Suppressor macrophage treated with lipopolysaccharide for 1 hour (primary cell): Measurements from ENCODE around the gene PARD6A.

Experiments used
- DNase-seq, 3 donors: peaks; one replicate each; pipeline ENCODE4 v3.0.0-alpha.2; 2020 to 2022

Gene PARD6A

GRCh38 chr16:67694611-67695010 lies 33.9 kb downstream of the PARD6A start:
- DNase-seq: no peak

GRCh38 chr16:67697422-67698185 lies 36.8 kb downstream of the PARD6A start:
- no peak for DNase-seq

DNA sequence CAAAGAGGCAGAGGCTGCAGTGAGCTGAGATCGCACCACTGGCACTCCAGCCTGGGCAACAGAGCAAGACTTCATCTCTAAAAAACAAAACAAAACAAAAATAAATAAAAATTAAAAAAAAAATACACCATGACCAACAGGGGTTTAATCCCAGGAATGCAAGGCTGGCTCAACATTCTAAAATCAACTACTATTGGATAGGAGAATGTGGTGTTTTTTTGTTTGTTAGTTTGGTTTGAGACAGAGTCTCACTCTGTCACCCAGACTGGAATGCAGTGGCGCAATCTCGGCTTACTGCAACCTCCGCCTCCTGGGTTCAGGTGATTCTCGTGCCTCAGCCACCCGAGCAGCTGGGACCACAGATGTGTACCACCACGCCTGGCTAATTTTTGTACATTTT lies 38.5 kb downstream of the PARD6A start:
- DNase-seq: no peak

GRCh38 chr16:67701420-67701819 lies 40.7 kb downstream of the PARD6A start:
- no peak for DNase-seq

DNA sequence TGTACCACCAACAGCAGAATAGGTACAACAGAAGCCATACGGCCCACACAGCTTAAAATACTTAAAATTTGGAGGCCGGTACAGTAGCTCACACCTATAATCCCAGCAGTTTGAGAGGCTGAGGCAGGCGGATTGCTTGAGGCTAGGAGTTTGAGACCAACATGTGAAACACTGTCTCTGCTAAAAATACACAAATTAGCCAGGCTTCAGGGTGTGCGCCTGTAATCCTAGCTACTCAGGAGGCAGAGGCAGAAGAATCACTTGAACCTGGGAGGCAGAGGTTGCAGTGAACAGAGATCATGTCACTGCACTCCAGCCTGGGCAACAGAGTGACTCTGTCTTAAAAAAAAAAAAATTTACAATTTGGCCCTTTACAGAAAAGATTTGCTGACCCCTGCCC lies 41.4 kb downstream of the PARD6A start:
- no peak for DNase-seq

- no peak for DNase-seq
Observed at GRCh38 chr16:67703626-67704025, 42.9 kb downstream of the PARD6A start.

DNA sequence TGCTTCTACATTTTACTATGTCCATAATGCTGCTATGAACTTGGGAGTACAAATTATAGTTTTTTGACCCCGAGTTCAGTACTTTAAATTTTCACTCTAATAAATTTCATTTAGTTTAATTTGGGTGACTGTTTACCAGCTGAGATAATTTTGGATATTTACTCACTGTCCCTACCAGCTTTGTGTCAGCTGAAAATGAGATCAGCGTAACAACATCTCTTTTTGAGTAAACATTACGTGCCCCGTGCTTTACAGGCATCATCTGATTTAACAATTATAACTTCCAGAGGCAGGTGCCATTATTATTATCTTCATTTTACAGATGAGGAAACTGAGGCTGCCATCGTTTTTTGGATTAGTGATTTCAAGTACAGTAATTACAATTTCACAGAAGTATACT lies 43.4 kb downstream of the PARD6A start:
- DNase-seq: peak in 1 of 3 donors; percentile 12

GRCh38 chr16:67707210-67707609 lies 46.5 kb downstream of the PARD6A start:
- no peak for DNase-seq

- DNase-seq: peak in 1 of 3 donors; percentile 28
Observed at GRCh38 chr16:67707790-67708189, 47.0 kb downstream of the PARD6A start.

DNA sequence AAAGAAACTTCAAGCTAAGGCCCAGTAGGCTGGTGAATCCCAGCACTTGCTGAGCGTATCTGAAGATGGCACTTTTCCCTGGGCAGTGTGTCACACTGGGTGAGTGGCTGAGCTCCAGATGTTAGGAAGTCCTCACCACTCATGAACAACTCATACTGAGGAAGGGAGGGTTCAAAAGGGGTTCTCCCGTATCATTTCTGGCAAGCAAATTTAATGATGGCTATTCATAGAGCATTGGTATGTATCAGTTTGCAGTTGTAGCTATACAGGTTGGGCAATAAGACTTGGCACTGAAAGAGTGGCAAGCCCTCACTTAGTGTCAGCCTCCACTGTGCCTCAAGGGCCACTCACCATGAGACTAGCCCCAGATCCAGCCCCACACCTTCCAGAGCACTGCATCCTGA lies 47.6 kb downstream of the PARD6A start:
- peak in 2 of 3 donors; percentile 28 to 31 for DNase-seq

DNA sequence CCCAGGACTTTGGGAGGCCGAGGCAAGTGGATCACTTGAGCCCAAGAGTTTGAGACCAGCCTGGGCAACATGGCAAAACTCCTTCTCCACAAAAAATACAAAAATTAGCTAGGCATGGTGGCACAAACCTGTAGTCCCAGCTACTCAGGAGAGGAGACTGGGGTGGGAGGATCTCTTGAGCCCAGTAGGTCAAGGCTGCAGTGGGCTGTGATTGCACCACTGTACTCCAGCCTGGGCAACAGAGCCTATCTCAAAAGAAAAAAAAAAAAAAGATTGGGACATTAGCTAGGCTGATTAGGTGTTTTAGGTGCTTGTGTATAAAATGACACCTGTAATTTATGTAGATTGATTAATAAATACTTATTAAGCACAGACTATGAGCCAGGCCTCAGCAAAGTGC lies 48.3 kb downstream of the PARD6A start:
- no peak for DNase-seq

DNA sequence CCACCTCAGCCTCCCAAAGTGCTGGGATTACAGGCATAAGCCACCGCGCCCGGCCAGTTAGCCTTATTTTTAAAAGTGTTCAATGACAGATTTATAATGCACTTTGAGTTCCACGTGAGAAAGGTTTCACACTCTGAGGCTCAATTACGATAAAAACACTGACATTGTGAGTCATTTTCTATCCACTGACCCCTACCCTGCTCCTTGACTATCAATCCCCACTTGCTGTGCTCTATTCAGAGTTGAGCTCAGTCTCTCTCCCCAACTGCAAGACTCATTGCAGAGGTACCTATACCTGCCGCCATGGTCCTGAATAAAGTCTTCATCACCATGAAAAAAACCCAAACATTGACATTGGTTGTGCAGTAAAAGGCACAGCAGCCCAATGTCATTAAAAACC lies 49.8 kb downstream of the PARD6A start:
- no peak for DNase-seq
